HG03460 (cell line): Measurements from ENCODE around the gene EMB.
"Not testable (repeated sequence)": the region's sequence is repeated elsewhere in the genome, so short reads cannot be mapped to it uniquely, and the experiment has no call there.

Source experiments
- ATAC-seq: cut with Tn5 transposase; IDR thresholded peaks from one replicate; pipeline ENCODE4 v1.9.1; 2021; ENCODE audit not compliant: unreplicated experiment

EMB gene

GRCh38 chr5:50440651-50441492 is at the start of gene EMB:
Gene EMB (minus strand): TSS chr5:50441288. CDS start chr5:50441151, 137 bp downstream.
- ATAC-seq, result peak; percentile 61

GRCh38 chr5:50489491-50489890 is 48.4 kb upstream of the EMB start:
- not testable (repeated sequence) for ATAC-seq

- not testable (repeated sequence) for ATAC-seq
Measured at GRCh38 chr5:50478790-50479189, 37.7 kb upstream of the EMB start.

GRCh38 chr5:50476549-50476948 is 35.5 kb upstream of the EMB start:
- ATAC-seq, result peak; percentile 98

- ATAC-seq, result not testable (repeated sequence)
Measured at GRCh38 chr5:50465015-50465414, 23.9 kb upstream of the EMB start.

GRCh38 chr5:50463726-50464125 is 22.6 kb upstream of the EMB start:
- no peak for ATAC-seq

GRCh38 chr5:50463047-50463446 is 22.0 kb upstream of the EMB start:
- no peak for ATAC-seq

- not testable (repeated sequence) for ATAC-seq
Measured at GRCh38 chr5:50462579-50462978, 21.5 kb upstream of the EMB start.

- not testable (repeated sequence) for ATAC-seq
Measured at GRCh38 chr5:50458372-50458771, 17.3 kb upstream of the EMB start.

- ATAC-seq, result not testable (repeated sequence)
Measured at GRCh38 chr5:50449241-50449640, 8.2 kb upstream of the EMB start.

- no peak for ATAC-seq
Measured at GRCh38 chr5:50447941-50448340, 6.9 kb upstream of the EMB start.

- no peak for ATAC-seq
Measured at GRCh38 chr5:50447228-50447627, 6.1 kb upstream of the EMB start.

GRCh38 chr5:50445296-50445949 is 4.3 kb upstream of the EMB start:
- peak; percentile 69 for ATAC-seq

- not testable (repeated sequence) for ATAC-seq
Measured at GRCh38 chr5:50442559-50443539, 1.8 kb upstream of the EMB start.

GRCh38 chr5:50441493-50441955 is 436 bp upstream of the EMB start:
- peak; percentile 1 for ATAC-seq

GRCh38 chr5:50439221-50439620 is 1.9 kb downstream of the EMB start:
- no peak for ATAC-seq

- ATAC-seq, result not testable (repeated sequence)
Measured at GRCh38 chr5:50438060-50438459, 3.0 kb downstream of the EMB start.

- no peak for ATAC-seq
Measured at GRCh38 chr5:50435168-50435567, 5.9 kb downstream of the EMB start.

GRCh38 chr5:50431133-50431904 is 9.8 kb downstream of the EMB start:
- not testable (repeated sequence) for ATAC-seq
